Body of pancreas (tissue), 4 donors: ENCODE measurements around the gene AJUBA. TPM values are rescaled to one million over a fixed set of nuclear protein-coding genes. Genes with fewer than 3 reads are reported as not detected.

Source experiments
- ATAC-seq: fragments of 150-250 bp; one replicate; pipeline ENCODE4 v1.9.1; 2016
- DNase-seq, 4 donors: peaks; one replicate each; pipeline ENCODE4 v3.0.0-alpha.2; 2019
- H3K27ac ChIP-seq, 4 donors: fragments of 200-600 bp; sonication (generic); 1 replicate in 3 of 4; 2 replicates in 1 of 4; pipeline versions ENCODE4 v1.5.1 to v1.6.1; 2016 to 2019; ENCODE audit warnings: mild to moderate bottlenecking in 1 of 4, mixed read lengths in 1 of 4, moderate library complexity in 1 of 4
- H3K27me3 ChIP-seq, 2 donors: fragments of 200-600 bp; sonication (generic); one replicate each; pipeline ENCODE4 v1.6.0; 2016; ENCODE audit warnings: mild to moderate bottlenecking in 1 of 2
- H3K36me3 ChIP-seq, 2 donors: fragments of 200-600 bp; sonication (generic); replicated peaks in 1 of 2; 2 replicates each; pipeline ENCODE4 v1.5.1; 2016; ENCODE audit warnings: low read depth in 2 of 2; ENCODE audit not compliant: insufficient read depth in 1 of 2
- H3K4me1 ChIP-seq: fragments of 200-600 bp; sonication (generic); one replicate; pipeline ENCODE4 v1.6.0; 2016
- H3K4me3 ChIP-seq, 2 donors: fragments of 200-600 bp; sonication (generic); 1 replicate in 1 of 2; 2 replicates in 1 of 2; pipeline ENCODE4 v1.5.1; 2016 to 2019
- H3K9me3 ChIP-seq, 3 donors: fragments of 200-600 bp; sonication (generic); 1 replicate in 2 of 3; 2 replicates in 1 of 3; pipeline ENCODE4 v1.5.1; 2016
- POLR2A ChIP-seq, 3 donors: fragments of 450-650 bp; IDR thresholded peaks; one replicate each; pipeline ENCODE4 v1.6.1; 2016; ENCODE audit warnings: antibody characterized with exemption in 3 of 3, mild to moderate bottlenecking in 2 of 3
- WGBS, 2 donors: methylation state at CpG; one replicate each; pipeline ENCODE4 v1.1.5; 2017; 5-methylcytosine and 5-hydroxymethylcytosine counted together
- intact Hi-C: fragments of 100-400 bp; cut with DNase I; formaldehyde crosslinking; loops from one replicate; pipeline ENCODE4 v1.15.1; 2023
- total RNA-seq, 2 donors: library from RNA; depleted of rRNA; stranded (reverse); fragments of >200 nt; gene quantifications; one replicate each; pipeline ENCODE4 v1.1.0, GENCODE V29; 2016
- TF ChIP-seq, protein P1 (sequence below), 7 experiments: fragments of 450-650 bp in 4 of 7; fragments of 200-600 bp in 3 of 7; sonication (generic) in 3 of 7; IDR thresholded peaks; one replicate each; pipeline ENCODE4 v1.5.1; 2016 to 2019; ENCODE audit warnings: antibody characterized with exemption in 7 of 7

Gene AJUBA
- total RNA-seq, 2 donors from 2014 or later: 15.8 to 19.5 TPM

DNA sequence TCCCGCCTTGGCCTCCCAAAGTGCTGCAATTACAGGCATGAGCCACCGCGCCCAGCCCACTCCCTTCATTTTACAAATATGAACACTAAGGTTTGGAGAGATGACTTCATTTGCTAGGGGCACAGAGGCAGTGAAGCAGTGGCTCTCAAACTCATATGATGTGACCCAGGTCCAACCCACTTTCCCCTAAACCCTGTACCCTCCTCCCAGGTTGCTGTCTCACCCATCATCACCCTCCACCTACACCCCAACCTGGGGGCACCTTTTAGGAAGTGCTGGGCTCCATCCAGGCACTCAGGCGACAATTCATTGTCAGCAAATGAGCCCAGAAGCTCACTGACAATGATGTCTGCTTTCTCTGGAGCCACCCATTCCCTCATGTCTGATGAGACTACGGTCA is 58.6 kb downstream of the AJUBA start:
- Histone ChIP-seq H3K27me3 (no peaks in the 10 kb centered on the region), H3K36me3 (peaks cover 0 to 30% of the 10 kb centered on the region in 2 donors)
- WGBS, 2 donors: 93% methylated on average over 5 of the region's 5 CpGs

DNA sequence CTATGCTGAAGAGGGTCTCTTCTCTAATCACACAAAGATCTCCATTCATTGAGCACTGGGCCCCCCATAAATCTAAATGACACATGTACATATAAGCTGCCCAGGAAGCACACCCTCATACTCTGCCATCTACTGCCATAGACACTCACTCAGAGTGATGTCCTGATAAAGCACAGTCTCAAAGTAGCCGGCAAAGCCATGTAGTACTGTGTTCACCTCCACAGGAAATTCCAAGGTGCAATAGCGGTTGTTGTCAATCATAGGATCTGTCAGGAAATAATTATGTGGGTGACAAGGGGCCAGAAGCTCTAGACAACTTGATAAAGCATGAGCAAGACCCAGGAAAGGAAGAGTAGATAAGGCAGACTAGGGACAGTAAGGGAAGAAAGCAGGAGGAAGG is 60.1 kb downstream of the AJUBA start:
- no peak for ATAC-seq
- Histone ChIP-seq H3K27me3 (no peaks in the 10 kb centered on the region), H3K4me1 (peaks cover 14% of the 10 kb centered on the region), H3K36me3 (peaks cover 0 to 30% of the 10 kb centered on the region in 2 donors), H3K27ac (no peak overlapping the region), H3K9me3 (no peaks in the 10 kb centered on the region), H3K4me3 (no peak overlapping the region)
- intact Hi-C loops: no loop called here
- DNase-seq: no peak
- WGBS, 2 donors: 76 to 92% methylated on average over 1 to 2 of the region's 2 CpGs
- no peak for TF ChIP-seq POLR2A (IDR thresholded peaks at IDR 0.05)
- TF ChIP-seq, protein P1, sequence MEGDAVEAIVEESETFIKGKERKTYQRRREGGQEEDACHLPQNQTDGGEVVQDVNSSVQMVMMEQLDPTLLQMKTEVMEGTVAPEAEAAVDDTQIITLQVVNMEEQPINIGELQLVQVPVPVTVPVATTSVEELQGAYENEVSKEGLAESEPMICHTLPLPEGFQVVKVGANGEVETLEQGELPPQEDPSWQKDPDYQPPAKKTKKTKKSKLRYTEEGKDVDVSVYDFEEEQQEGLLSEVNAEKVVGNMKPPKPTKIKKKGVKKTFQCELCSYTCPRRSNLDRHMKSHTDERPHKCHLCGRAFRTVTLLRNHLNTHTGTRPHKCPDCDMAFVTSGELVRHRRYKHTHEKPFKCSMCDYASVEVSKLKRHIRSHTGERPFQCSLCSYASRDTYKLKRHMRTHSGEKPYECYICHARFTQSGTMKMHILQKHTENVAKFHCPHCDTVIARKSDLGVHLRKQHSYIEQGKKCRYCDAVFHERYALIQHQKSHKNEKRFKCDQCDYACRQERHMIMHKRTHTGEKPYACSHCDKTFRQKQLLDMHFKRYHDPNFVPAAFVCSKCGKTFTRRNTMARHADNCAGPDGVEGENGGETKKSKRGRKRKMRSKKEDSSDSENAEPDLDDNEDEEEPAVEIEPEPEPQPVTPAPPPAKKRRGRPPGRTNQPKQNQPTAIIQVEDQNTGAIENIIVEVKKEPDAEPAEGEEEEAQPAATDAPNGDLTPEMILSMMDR (IDR thresholded peaks at IDR 0.05): no peak

More for the DNA sequence above, 58.6 kb downstream of the AJUBA start:
- H3K4me3 ChIP-seq: no peak overlapping the region
- peaks cover 20% of the 10 kb centered on the region for H3K4me1 ChIP-seq
- no peak overlapping the region for H3K27ac ChIP-seq
- ATAC-seq (no peak), DNase-seq (no peak)
- intact Hi-C loops: no loop called here
- no peaks in the 10 kb centered on the region for H3K9me3 ChIP-seq
- TF ChIP-seq POLR2A (IDR thresholded peaks at IDR 0.05): no peak
- TF ChIP-seq, protein P1 (IDR thresholded peaks at IDR 0.05): no peak

Other genes starting within 250 kb of the AJUBA start
- gene OXA1L, start 215.9 kb downstream of the AJUBA start, total RNA-seq: 10 to 100 TPM; 73.2 to 83.5 TPM
- gene SLC7A7, start 167.1 kb downstream of the AJUBA start, total RNA-seq: 10 to 100 TPM in 1 of 2 donors, 1 to 10 TPM in 1; 6.9 to 16.6 TPM
- gene MRPL52, start 152.7 kb downstream of the AJUBA start, total RNA-seq: 10 to 100 TPM; 29.3 to 45.1 TPM
- 10 to 100 TPM; 55.3 to 65.3 TPM for gene MMP14, start 146.0 kb downstream of the AJUBA start, total RNA-seq
- 10 to 100 TPM; 47.8 to 83.0 TPM for gene LRP10, start 110.8 kb downstream of the AJUBA start, total RNA-seq
- not detected for gene REM2, start 99.3 kb downstream of the AJUBA start, total RNA-seq
- 100 to 1,000 TPM in 1 of 2 donors, 10 to 100 TPM in 1; 39.4 to 219 TPM for gene RBM23, start 63.4 kb downstream of the AJUBA start, total RNA-seq
- gene PRMT5, start 53.2 kb downstream of the AJUBA start, total RNA-seq: 10 to 100 TPM; 36.1 to 40.2 TPM
- 10 to 100 TPM; 16.8 to 47.0 TPM for gene HAUS4, start 25.5 kb downstream of the AJUBA start, total RNA-seq
- gene C14orf93, start 27.6 kb upstream of the AJUBA start, total RNA-seq: 10 to 100 TPM in 1 of 2 donors, 1 to 10 TPM in 1; 4.0 to 11.2 TPM
- gene PSMB5, start 52.3 kb upstream of the AJUBA start, total RNA-seq: 10 to 100 TPM; 47.0 to 93.3 TPM
- gene PSMB11, start 59.7 kb upstream of the AJUBA start, total RNA-seq: not detected
- gene CDH24, start 75.0 kb upstream of the AJUBA start, total RNA-seq: 1 to 10 TPM; 4.9 to 9.9 TPM
- gene ACIN1, start 112.6 kb upstream of the AJUBA start, total RNA-seq: 100 to 1,000 TPM in 1 of 2 donors, 10 to 100 TPM in 1; 91.6 to 110 TPM
- gene C14orf119, start 113.0 kb upstream of the AJUBA start, total RNA-seq: 1 to 10 TPM; 3.6 to 7.0 TPM
- gene CIROP, start 122.4 kb upstream of the AJUBA start, total RNA-seq: not detected
- gene CEBPE, start 136.7 kb upstream of the AJUBA start, total RNA-seq: not detected
- gene SLC7A8, start 201.1 kb upstream of the AJUBA start, total RNA-seq: 10 to 100 TPM; 17.8 to 18.2 TPM